Measurements from ENCODE around the gene DLGAP4. TPM values are rescaled to one million over a fixed set of nuclear protein-coding genes. Genes with fewer than 3 reads are reported as not detected.

DLGAP4 gene
- total and polyA plus RNA-seq, 2 of the 13 experiments (the other 11 are each of a cell fraction or from before 2014, with no cell fraction given): 15.2 to 26.7 TPM

DNA sequence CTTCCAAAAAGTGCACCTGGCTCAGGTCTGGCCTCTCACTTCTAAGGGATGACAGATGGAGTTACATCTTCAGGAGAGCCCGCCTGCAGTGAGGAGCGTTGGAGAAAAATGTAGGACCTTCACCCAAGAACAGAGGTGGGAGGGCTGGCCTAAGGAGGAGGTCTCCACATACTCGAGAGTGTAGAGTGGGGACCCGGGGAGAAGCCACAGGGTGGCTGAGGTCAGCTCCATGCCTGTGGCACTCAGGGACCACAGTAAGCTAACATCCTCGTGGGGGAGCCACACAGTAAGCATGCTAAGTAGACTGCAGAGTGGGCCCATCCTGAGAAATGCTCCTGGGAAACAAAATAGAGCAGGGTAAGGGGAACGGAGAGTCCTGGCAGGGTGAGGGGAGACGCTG, 45.8 kb upstream of the DLGAP4 start:
- 33% methylated on average over 7 of the region's 7 CpGs for WGBS (ENCODE audit: low lambda C conversion rate)
- 0 out of 2 replicates have a peak, but pooled peaks cover 12% of the 10 kb centered on the region for H3K4me1 ChIP-seq (ENCODE audit: insufficient read depth, low read length)
- FAIRE-seq (no peak), ATAC-seq (peak; percentile 49), DNase-seq (ENCODE audit: low spot score) (no peak)
- ChIA-PET POLR2A (no interaction called here), CTCF (ENCODE audit: low intra/inter-chr PET ratio, low total read pairs) (no interaction called here)
- no peak overlapping the region for H3K27ac ChIP-seq (ENCODE audit: extremely low read length, insufficient read depth, low read length)
- no peaks in the 10 kb centered on the region for H3K79me2 ChIP-seq (ENCODE audit: insufficient read depth, low read length)
- H3K4me3 ChIP-seq (replicated peaks in 1 of 3; ENCODE audit: insufficient read depth in 1 of 3, low read depth in 2 of 3, low read length in 3 of 3): no peak overlapping the region
- H3K27me3 ChIP-seq (ENCODE audit: control insufficient read depth in 1 of 2, insufficient read depth in 2 of 2, low read length in 2 of 2): peaks cover 5 to 33% of the 10 kb centered on the region in 2 experiments; a peak in 4 of 5 replicates
- no peak overlapping the region for H3K4me2 ChIP-seq (ENCODE audit: low read depth, low read length)
- H4K20me1 ChIP-seq (ENCODE audit: insufficient read depth, low read length): no peaks in the 10 kb centered on the region
- no TSS peak for BruUV-seq (replicated peaks)
- no peak overlapping the region for H2AFZ ChIP-seq (ENCODE audit: low read length)
- H3K9me3 ChIP-seq (ENCODE audit: low read length): no peaks in the 10 kb centered on the region
- H3K9ac ChIP-seq (ENCODE audit: insufficient read depth, low read depth, low read length): no peak overlapping the region
- intact Hi-C loops (cut with micrococcal nuclease; ENCODE audit: unreplicated experiment) (no loop called here), in situ Hi-C loops (cut with HindIII; ENCODE audit: extremely low pct_ligation_motif_present, low pct_unique_long_range_greater_than_20kb) (no loop called here)
- H3K36me3 ChIP-seq (replicated peaks in 1 of 2; ENCODE audit: control insufficient read depth in 1 of 2, insufficient read depth in 2 of 2, low read length in 2 of 2): peaks cover 12 to 20% of the 10 kb centered on the region in 2 experiments
- no peak for TF ChIP-seq SOX5 (CRISPR knock-in tag; IDR thresholded peaks at IDR 0.05; ENCODE audit: borderline replicate concordance)
- 0 out of 2 replicates have a peak, but pooled peaks have one; percentile 12 for TF ChIP-seq STAG1 (CRISPR knock-in tag; IDR thresholded peaks at IDR 0.05)
- TF ChIP-seq, protein P1, sequence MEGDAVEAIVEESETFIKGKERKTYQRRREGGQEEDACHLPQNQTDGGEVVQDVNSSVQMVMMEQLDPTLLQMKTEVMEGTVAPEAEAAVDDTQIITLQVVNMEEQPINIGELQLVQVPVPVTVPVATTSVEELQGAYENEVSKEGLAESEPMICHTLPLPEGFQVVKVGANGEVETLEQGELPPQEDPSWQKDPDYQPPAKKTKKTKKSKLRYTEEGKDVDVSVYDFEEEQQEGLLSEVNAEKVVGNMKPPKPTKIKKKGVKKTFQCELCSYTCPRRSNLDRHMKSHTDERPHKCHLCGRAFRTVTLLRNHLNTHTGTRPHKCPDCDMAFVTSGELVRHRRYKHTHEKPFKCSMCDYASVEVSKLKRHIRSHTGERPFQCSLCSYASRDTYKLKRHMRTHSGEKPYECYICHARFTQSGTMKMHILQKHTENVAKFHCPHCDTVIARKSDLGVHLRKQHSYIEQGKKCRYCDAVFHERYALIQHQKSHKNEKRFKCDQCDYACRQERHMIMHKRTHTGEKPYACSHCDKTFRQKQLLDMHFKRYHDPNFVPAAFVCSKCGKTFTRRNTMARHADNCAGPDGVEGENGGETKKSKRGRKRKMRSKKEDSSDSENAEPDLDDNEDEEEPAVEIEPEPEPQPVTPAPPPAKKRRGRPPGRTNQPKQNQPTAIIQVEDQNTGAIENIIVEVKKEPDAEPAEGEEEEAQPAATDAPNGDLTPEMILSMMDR (CRISPR knock-in tag; IDR thresholded peaks at IDR 0.05): peak; percentile 27; the same call in 1 of the 2 replicates

- Histone ChIP-seq H3K9ac (ENCODE audit: insufficient read depth, low read depth, low read length) (no peak overlapping the region), H3K4me1 (ENCODE audit: insufficient read depth, low read length) (0 out of 2 replicates have a peak, but pooled peaks cover 12% of the 10 kb centered on the region), H4K20me1 (ENCODE audit: insufficient read depth, low read length) (no peaks in the 10 kb centered on the region), H3K9me3 (ENCODE audit: low read length) (no peaks in the 10 kb centered on the region), H3K4me3 (replicated peaks in 1 of 3; ENCODE audit: insufficient read depth in 1 of 3, low read depth in 2 of 3, low read length in 3 of 3) (no peak overlapping the region), H3K27me3 (ENCODE audit: control insufficient read depth in 1 of 2, insufficient read depth in 2 of 2, low read length in 2 of 2) (peaks cover 5 to 45% of the 10 kb centered on the region in 2 experiments; a peak in 4 of 5 replicates), H3K27ac (ENCODE audit: extremely low read length, insufficient read depth, low read length) (no peak overlapping the region), H2AFZ (ENCODE audit: low read length) (no peak overlapping the region), H3K36me3 (replicated peaks in 1 of 2; ENCODE audit: control insufficient read depth in 1 of 2, insufficient read depth in 2 of 2, low read length in 2 of 2) (peaks cover 2 to 8% of the 10 kb centered on the region in 2 experiments; a peak in 4 of 5 replicates), H3K79me2 (ENCODE audit: insufficient read depth, low read length) (no peaks in the 10 kb centered on the region), H3K4me2 (ENCODE audit: low read depth, low read length) (no peak overlapping the region)
- intact Hi-C loops (cut with micrococcal nuclease; ENCODE audit: unreplicated experiment) (no loop called here), in situ Hi-C loops (cut with HindIII; ENCODE audit: extremely low pct_ligation_motif_present, low pct_unique_long_range_greater_than_20kb) (no loop called here)
- ATAC-seq: peak; percentile 37
- no peak for DNase-seq (ENCODE audit: low spot score)
- BruUV-seq (replicated peaks): no TSS peak
- 28% methylated on average over 11 of the region's 12 CpGs for WGBS (ENCODE audit: low lambda C conversion rate)
- ChIA-PET CTCF (ENCODE audit: low intra/inter-chr PET ratio, low total read pairs) (no interaction called here), POLR2A (interaction anchor here (1.2 kb wide), 1 partner anchor 10 kb away, joined by 3 read pairs; no protein-coding TSS in a partner anchor)
- no peak for FAIRE-seq
- TF ChIP-seq ZFP41 (CRISPR knock-in tag; IDR thresholded peaks at IDR 0.05; ENCODE audit: borderline replicate concordance): no peak
- peak; percentile 56; the same call in 1 of the 2 replicates for TF ChIP-seq ZNF121 (CRISPR knock-in tag; IDR thresholded peaks at IDR 0.05)
These were observed 44.6 kb upstream of the DLGAP4 start for GRCh38 chr20:36261389-36262105.

Data from HepG2 (cell line).